ENCODE data around the gene MAN1A2.

Gene MAN1A2

GRCh38 chr1:117389779-117390178, 22.5 kb downstream of the MAN1A2 start:
- no peak for TF ChIP-seq CTCF (conservative IDR thresholded peaks at IDR 0.05; ENCODE audit: low read depth, low read length)
- Histone ChIP-seq H4K20me1 (ENCODE audit: insufficient read depth) (no peaks in the 10 kb centered on the region), H3K4me3 (IDR thresholded peaks at IDR 0.05; ENCODE audit: insufficient read depth, low read depth, low read length) (no peak overlapping the region), H2AFZ (ENCODE audit: low read depth) (no peak overlapping the region), H3K4me2 (no peak overlapping the region), H3K27me3 (ENCODE audit: insufficient read depth, low read depth) (no peaks in the 10 kb centered on the region), H3K4me1 (ENCODE audit: low read depth, poor library complexity, severe bottlenecking) (no peaks in the 10 kb centered on the region), H3K36me3 (ENCODE audit: insufficient read depth) (no peaks in the 10 kb centered on the region), H3K9ac (no peak overlapping the region), H3K79me2 (ENCODE audit: insufficient read depth, low read depth) (peaks cover 43% of the 10 kb centered on the region; the same call in 1 of the 2 replicates), H3K27ac (no peak overlapping the region)

DNA sequence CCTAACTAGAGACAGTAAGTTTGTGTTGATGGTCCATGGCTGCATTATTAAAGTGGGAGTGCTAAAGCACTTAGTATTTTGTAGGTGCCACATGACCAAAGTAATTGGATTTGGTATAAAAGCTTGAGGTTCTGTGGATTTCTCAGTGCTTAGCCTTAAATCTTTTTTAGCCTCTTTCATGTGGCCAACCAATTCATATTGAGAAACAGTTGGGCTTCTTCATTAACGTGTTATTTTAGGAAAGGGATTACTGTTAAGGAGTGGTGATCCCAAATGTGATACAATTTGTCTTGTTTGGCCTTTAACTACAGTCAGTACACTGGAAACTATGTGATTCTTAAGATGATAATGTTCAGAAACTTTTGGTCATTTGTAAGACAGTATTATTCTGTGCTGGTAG, 25.5 kb downstream of the MAN1A2 start:
- Histone ChIP-seq H3K4me2 (no peak overlapping the region), H3K4me3 (IDR thresholded peaks at IDR 0.05; ENCODE audit: insufficient read depth, low read depth, low read length) (no peak overlapping the region), H3K36me3 (ENCODE audit: insufficient read depth) (no peaks in the 10 kb centered on the region), H3K9ac (no peak overlapping the region), H3K4me1 (ENCODE audit: low read depth, poor library complexity, severe bottlenecking) (no peaks in the 10 kb centered on the region), H3K27me3 (ENCODE audit: insufficient read depth, low read depth) (no peaks in the 10 kb centered on the region), H2AFZ (ENCODE audit: low read depth) (no peak overlapping the region), H3K27ac (no peak overlapping the region), H4K20me1 (ENCODE audit: insufficient read depth) (no peaks in the 10 kb centered on the region), H3K79me2 (ENCODE audit: insufficient read depth, low read depth) (peaks cover 19% of the 10 kb centered on the region; the same call in 1 of the 2 replicates)
- no peak for TF ChIP-seq CTCF (conservative IDR thresholded peaks at IDR 0.05; ENCODE audit: low read depth, low read length)

DNA sequence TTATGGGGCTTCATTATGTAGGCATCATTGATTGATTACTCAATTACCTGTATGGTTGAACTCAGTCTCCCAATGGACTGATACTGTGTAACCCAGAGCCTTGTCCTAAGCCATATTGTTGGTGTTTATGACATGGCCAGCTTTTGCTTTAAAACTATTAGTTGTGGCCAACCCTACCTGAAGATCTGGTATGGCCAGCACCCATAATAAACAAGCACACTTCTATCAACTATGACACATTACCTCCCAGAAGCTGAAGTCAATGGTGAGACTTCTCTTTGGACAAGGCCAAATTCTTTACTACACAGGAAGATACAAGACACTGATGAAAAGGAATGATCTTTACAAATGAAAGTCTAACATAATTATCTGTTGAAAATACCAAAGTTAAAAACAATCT, 28.8 kb downstream of the MAN1A2 start:
- peaks cover 2% of the 10 kb centered on the region; the same call in 1 of the 2 replicates for H3K79me2 ChIP-seq (ENCODE audit: insufficient read depth, low read depth)
- H3K4me2 ChIP-seq, result no peak overlapping the region
- no peak overlapping the region for H2AFZ ChIP-seq (ENCODE audit: low read depth)
- H4K20me1 ChIP-seq (ENCODE audit: insufficient read depth), result no peaks in the 10 kb centered on the region
- no peak overlapping the region for H3K27ac ChIP-seq
- no peak for TF ChIP-seq CTCF (conservative IDR thresholded peaks at IDR 0.05; ENCODE audit: low read depth, low read length)
- no peaks in the 10 kb centered on the region for H3K36me3 ChIP-seq (ENCODE audit: insufficient read depth)
- H3K4me1 ChIP-seq (ENCODE audit: low read depth, poor library complexity, severe bottlenecking), result no peaks in the 10 kb centered on the region
- H3K9ac ChIP-seq, result no peak overlapping the region
- no peaks in the 10 kb centered on the region for H3K27me3 ChIP-seq (ENCODE audit: insufficient read depth, low read depth)
- no peak overlapping the region for H3K4me3 ChIP-seq (IDR thresholded peaks at IDR 0.05; ENCODE audit: insufficient read depth, low read depth, low read length)

- H3K4me3 ChIP-seq (IDR thresholded peaks at IDR 0.05; ENCODE audit: insufficient read depth, low read depth, low read length), result no peak overlapping the region
- H3K27ac ChIP-seq, result no peak overlapping the region
- H3K79me2 ChIP-seq (ENCODE audit: insufficient read depth, low read depth), result no peaks in the 10 kb centered on the region; the same call in 1 of the 2 replicates
- H3K27me3 ChIP-seq (ENCODE audit: insufficient read depth, low read depth), result no peaks in the 10 kb centered on the region
- no peak overlapping the region for H3K4me2 ChIP-seq
- no peak overlapping the region for H2AFZ ChIP-seq (ENCODE audit: low read depth)
- no peak overlapping the region for H3K9ac ChIP-seq
- no peaks in the 10 kb centered on the region for H3K36me3 ChIP-seq (ENCODE audit: insufficient read depth)
- TF ChIP-seq CTCF (conservative IDR thresholded peaks at IDR 0.05; ENCODE audit: low read depth, low read length), result no peak
- no peaks in the 10 kb centered on the region for H4K20me1 ChIP-seq (ENCODE audit: insufficient read depth)
- H3K4me1 ChIP-seq (ENCODE audit: low read depth, poor library complexity, severe bottlenecking), result no peaks in the 10 kb centered on the region
These were observed 29.4 kb downstream of the MAN1A2 start for GRCh38 chr1:117396636-117397035.
